Stimulated activated CD8-positive, alpha-beta memory T cell treated with anti-CD3 and anti-CD28 coated beads, Interleukin-4, amount 100 ng/mL, for 48 hours (primary cell): ENCODE measurements around the gene BACE1.

ENCODE experiments used
- DNase-seq: peaks from one replicate; pipeline ENCODE4 v3.0.0-alpha.2; 2020

The BACE1 gene

DNA sequence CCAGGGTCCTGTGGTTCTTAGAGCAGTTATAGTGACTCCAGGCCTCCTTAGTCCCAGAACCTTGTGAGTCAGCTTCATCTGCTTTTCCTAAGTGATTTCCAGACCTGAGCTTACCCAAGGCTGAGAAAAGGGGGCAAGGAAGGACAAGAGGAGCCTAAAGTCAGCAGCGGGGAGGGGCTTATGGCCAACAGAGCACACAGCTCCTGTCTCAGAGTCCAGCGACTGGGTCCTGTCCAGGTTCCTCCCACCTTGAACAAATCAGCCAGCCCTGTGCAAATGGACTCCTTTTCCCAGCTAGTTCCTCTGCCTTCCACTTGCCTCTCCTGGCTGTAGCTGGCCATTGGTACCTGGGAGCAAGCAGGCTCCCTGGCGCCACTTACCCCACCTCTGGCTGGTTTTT is 10.9 kb downstream of the BACE1 start:
- DNase-seq, result no peak

DNA sequence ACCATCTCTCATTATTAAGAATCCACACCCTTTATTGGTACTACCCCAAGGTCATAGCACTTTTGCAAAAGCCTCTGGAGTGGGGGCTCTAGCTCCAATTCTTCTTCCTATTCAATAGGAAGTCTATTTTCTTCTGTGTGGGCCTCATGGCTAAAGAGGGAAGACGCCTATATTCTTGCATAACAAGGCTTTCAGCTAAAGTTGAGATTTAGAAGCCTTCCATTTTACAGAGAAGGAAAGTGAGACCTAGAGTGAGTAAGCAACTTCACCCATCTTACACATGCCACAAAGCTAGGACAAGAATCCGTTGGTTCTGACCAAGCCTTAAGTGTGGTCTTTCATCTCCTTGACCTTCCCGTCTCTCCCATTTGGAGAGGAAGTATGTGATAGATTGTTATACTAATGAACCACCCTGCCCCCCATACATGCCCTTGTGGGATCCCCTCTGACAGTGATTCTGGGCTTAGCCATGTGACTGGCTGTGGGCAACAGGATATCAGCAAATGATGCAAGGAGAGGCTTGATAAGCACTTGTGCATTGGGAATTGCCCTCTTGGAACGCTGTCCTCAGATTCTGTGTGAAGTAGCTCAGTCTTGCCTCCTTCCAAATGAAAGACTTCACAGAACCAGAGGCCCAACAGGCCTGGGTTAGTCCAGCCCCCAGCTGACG is 12.3 kb downstream of the BACE1 start:
- no peak for DNase-seq

DNA sequence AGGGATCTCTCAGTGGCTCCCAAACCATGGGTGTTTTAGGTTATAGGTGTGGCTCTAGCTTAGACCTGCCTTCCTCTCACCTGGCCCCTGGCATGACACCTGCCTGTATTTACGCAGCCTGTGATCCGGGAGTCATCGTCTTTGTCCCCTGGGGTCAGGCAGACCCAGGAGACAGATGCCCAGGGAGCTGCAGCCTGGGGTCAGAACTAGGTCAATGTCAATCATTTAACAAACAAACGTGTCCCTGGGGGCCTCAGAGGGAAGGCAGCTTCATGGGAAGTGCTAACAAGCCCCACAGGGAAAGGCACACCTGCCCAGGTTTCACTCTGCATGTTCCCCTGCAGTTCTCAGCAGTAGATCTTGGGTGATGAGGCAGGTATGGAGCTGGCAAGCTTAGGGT is 13.0 kb downstream of the BACE1 start:
- no peak for DNase-seq

DNA sequence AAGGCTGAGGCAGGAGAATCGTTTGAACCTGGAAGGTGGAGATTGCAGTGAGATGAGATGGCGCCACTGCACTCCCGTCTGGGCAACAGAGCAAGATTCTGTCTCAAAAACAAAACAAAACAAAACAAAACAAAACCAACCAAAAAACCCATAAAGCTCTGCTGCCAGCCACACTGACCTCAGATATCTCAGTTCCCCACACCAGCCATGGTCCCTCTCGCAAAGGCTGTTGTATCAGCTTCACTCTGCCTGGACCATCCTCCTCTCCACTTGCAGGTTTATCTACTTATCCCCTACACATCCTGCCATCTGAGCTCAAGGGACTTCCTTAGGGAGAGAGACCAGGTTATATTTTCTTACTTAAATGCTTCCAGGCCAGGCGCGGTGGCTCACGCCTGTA is 13.8 kb downstream of the BACE1 start:
- no peak for DNase-seq

DNA sequence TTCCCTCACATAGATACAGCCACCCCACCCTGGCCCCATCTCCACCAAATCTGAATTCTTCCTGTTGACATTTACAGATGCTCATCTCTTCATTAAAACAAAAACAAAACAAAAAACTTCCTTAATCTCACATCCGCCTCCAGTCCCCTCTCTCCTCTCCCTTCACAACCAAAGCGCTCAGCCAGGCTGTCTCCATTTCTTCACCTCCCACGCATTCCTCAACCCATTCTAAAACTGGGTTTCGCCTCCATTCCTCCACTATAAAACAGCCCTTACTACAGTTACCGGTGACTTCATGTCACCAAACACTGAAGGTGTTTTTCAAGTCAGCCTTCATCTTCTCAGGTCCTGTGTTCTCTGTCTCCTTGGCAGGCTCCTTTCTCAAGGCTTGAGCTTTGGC is 15.3 kb downstream of the BACE1 start:
- DNase-seq, result no peak

DNA sequence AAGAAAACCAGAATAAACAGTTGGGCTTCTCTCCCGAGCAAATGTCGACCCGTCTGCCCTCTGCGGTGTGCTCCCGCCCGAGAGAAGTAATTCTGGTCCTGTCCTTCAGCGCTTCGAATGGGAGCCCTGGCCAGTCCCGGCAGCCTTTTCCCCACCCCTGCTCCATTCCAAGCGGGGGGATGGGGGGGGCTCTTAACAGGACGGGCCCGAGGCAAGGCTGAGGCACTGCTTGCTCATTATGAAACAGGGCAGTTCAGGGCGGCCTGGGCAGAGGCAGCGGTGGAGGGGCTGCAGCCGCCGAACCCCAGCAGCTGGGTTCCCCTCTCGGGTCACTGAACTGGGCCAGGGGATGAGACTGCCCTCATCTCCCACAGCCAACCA is 15.8 kb downstream of the BACE1 start:
- DNase-seq, result no peak

DNA sequence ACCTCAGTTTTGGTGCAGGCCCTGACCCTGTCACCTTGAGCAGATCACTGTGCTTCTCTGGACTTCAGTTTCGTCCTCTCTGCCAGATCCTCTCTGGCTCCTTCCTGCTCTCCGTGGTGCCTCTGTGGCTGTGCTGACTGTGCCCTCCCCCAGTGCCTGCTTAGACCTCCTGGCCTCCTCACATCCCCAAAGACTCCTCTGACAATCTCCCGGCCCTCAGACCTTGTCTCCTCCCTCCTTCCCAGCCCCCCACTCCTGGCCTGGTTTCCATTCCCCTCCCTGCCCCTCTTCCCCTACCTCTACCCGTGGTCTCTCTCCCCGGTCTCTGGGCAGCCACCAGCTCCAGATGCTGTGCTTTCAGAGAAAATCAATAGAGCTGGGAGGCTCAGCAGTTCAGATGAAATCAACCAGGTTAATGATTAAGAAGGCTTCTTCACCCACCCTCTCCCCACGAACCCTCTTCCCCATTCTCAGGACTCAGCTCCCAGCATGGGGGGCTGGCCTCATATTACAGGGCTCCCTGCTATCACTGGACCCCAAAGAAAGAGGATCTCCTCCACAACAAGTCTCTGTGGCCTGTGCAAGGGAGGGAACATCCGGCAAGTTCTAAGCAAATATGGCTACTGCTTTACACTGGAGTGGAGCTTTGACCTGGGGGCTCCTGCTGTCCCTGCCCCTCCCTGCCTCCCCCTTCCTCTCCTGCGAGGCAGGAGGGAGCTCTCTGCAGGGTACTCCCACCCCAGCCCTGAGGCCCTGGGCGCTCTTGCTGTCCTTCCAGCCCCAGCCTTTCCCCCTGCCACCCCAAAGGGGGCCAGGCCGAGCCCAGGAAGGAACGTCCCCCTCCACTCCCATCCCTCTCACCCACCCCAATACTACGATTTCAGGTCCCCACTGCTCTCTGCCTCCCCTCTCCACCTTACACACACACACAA is 16.4 kb downstream of the BACE1 start:
- no peak for DNase-seq

DNA sequence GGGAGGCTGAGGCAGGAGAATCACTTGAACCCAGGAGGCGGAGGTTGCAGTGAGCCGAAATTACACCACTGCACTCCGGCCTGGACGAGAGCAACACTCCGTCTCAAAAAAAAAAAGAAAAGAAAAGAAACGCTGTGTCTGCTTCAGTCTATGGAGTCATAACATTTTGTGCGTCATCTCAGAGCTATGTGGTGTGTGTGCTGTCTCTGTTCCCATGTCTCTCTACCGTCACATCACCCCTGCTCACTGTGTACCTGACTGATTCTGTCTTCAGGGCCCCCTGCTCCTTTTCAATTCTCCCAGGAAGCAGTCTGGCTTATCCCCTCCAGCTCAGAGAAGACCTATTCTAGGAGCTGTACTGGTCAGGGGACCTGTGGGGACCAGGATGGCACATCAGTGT is 17.9 kb downstream of the BACE1 start:
- DNase-seq, result no peak

DNA sequence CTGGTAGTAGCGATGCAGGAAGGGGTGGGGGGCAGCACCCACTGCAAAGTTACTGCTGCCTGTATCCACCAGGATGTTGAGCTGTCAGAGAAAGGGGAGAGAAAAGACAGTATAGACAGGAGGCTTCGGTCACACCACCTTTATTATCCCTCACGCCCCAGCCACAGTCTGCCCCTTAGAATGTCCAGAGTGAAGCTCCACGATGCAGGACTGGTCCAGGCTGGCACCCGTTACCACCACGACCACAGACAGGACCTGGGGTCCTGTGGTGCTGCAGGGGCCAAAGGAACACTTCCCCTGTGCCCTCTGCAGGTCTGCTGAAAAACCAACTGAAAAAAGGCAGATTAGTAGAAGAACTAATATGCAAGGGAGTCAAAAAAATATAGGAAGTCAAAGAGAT is 19.2 kb downstream of the BACE1 start:
- no peak for DNase-seq

DNA sequence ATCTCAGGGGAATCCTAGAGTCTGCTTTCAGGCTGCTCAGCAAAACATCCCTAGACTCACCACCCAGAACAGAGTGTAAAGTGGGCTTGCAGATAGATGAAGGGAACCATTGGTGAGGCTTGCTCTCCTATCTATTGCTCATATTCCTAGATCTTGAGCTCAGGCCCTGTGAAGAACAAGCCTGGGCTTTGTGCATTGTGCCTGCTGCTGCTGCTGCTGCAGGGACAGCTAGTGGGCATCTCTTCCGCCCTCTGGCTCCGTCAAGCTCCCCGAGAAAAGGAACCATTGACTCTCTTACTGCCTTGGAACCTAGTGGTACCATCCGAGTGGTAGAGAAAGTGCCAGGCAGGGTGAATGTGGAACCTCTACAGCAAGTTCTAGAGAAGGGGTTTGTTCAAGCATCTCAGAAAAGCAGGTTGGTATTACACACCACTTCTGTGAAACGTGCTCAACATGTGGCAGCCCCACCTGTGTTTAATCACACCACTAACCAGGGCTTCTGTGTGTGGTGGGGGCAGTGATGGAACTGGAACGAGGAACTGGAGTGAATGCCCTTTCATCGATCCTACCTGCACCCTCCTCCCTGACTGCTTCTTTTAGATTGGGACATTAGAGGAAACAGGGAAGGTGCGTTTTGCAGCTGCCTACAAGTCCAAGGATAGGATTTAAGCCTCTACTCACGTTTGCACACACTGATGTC is 20.5 kb downstream of the BACE1 start:
- DNase-seq, result no peak

DNA sequence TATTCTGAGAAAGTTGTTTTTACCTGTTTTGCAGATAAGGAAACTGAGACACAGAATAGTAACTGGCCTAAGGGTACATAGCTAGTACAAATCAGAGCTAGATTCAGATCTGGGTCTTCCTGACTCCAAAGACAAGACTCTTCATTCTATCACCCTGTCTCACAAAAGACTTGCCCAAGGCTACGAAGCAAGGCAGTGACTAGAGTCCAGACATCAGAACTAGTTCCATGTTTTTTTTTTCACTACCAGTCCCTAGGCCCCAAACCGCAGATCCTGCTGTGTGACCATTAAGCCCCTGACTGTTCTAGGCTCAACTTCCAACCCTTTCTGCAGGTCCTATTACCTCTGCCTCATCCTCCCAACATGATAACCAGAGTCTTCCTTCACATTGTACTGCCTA is 23.4 kb downstream of the BACE1 start:
- no peak for DNase-seq

DNA sequence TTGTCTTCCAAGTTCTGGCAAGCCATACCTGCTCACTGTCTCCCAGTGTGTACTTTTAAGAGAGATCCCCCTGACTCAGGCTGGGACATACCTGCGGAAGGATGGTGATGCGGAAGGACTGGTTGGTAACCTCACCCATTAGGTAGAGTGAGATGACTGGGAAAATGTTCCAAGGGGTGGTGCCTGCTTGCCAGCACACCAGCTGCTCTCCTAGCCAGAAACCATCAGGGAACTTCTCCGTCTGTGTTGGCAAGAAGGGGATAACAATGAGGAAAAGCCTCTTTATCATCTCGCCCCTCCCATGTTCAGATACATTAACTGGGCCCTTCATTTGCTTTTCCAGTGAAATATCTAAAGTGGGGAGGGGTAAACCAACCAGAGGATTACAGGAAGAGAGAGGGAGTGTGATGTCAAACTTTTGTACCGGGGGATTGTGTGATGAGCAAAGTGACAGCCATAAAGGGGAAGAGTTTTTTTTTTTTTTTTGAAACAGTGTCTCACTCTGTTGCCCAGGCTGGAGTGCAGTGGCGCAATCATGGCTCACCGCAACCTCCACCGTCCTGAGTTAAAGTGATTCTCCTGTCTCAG is 25.2 kb downstream of the BACE1 start, which contains the start of gene BACE1-AS:
Gene BACE1-AS, plus strand, starts transcription at position 538 of the 588 bp plus-strand sequence.
- DNase-seq, result no peak

DNA sequence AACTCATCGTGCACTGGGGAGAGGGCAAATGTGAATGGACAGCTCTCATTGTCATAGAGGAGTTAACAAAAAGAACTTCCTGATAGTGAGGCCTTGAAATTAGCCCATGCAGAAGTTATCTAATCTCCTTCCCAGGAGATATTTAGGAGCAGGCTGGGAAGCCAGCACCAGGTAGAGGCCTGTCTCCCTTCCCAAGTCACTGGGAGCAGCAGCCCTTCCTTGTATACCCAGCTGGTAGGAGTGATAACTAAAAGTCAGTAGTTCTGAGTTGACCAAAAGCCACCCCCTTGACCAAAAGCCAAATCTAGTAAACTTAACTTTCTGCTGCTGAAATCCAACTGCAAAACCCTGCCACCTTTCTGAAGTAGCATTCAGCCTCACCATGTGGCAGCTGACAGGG is 26.3 kb downstream of the BACE1 start:
- DNase-seq, result no peak

DNA sequence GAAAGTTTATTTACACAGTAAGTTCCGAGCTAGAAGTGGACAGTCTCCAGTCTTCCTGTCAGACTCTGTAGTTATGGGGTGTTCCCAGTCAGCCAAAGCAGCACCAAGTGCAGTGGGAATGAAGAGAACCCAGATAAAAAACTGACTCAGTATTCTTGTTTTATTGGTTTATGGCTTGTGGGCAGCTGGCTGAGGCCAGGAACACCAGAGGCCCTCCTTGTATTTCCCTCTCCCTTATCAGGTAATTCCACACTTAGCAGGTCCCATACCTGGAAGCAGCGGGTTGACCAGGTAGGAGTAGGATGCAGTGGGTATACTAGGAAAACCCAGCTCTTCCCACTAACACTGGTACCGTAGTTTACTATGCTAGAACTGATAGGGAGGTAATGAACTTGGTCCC is 28.4 kb downstream of the BACE1 start:
- no peak for DNase-seq

DNA sequence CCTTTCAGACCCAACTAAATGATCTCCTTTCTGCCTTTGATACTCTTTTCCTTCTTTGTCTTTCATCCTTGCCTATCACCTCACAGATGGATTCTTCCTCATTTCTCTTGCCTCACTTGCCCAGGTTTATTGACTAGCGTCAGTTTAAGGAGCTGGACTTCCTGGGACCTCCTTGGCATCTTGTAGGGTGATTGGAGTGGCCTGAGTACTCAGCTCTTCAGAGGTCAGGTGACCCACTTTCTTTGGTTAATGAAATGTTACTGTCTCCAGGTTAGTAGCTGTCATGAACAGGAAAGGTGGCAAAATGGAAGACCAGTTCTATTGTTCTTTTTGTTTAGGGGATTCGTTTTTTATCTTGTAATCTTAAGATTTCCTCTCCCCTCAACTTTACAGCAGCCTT is 29.5 kb downstream of the BACE1 start:
- no peak for DNase-seq

DNA sequence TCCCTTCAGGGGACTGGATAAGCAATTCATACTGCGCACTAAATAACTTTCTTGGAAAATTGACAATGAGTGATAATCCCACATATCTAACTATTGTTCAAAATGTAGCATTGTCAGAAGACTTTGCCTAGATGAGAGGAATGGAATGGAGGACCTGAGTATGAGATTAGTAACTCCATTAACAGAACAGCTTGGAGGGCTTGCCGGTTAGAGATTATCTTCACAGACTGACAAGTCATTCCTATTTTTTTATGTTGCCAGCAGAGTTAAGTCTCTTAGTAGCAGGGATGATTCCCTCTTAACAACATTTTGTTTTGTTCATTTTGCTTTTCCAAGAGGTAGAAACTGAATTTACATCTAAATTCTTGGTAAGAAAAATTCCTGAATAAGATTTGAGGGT is 32.0 kb downstream of the BACE1 start:
- no peak for DNase-seq

DNA sequence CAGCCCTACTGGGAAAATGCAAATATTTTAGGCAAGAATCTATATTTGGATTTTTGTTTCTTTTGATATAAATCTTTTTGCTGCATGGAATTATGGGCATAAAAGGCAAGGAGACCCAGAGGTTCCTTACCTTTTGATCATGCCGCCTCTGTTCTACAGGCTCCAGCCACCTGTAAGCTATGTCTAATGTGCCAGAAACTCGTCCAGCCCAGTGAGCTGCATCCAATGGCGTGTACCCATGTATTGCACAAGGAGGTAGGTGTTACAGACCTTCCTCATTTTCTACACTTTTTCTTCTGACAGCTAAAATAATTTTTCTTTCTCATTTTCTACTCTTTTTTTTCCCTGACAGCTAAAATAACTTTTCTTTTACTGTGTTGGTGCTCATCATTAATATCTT is 33.1 kb downstream of the BACE1 start:
- DNase-seq, result no peak

DNA sequence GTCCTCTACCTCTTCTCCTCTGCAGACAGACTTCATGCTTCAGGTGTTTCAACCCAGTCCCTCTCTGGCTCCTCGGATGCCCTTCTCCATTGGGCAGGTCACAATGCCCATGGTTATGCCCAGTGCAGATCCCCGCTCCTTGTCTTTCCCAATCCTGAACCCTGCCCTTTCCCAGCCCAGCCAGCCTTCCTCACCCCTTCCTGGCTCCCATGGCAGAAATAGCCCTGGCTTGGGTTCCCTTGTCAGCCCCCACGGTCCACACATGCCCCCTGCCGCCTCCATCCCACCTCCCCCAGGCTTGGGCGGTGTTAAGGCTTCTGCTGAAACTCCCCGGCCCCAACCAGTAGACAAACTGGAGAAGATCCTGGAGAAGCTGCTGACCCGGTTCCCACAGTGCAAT is 34.2 kb downstream of the BACE1 start:
- DNase-seq, result no peak

DNA sequence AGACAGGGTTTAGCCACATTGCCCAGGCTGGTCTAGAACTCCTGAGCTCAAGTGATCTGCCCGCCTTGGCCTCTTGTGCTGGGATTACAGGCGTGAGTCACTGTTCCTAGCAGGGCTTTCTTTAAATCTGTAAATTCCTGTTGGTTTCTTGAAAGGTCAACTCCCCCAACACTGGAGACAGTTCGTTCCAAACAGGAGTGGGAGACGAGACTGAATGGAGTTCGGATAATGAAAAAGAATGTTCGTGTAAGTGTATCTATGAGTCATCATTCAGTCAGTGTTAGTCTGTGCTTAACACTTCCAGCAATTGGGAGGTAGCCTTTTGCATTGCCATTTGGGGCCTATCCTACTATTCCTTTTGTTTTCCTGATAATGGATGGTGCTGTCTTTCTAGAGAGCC is 34.9 kb downstream of the BACE1 start:
- no peak for DNase-seq

DNA sequence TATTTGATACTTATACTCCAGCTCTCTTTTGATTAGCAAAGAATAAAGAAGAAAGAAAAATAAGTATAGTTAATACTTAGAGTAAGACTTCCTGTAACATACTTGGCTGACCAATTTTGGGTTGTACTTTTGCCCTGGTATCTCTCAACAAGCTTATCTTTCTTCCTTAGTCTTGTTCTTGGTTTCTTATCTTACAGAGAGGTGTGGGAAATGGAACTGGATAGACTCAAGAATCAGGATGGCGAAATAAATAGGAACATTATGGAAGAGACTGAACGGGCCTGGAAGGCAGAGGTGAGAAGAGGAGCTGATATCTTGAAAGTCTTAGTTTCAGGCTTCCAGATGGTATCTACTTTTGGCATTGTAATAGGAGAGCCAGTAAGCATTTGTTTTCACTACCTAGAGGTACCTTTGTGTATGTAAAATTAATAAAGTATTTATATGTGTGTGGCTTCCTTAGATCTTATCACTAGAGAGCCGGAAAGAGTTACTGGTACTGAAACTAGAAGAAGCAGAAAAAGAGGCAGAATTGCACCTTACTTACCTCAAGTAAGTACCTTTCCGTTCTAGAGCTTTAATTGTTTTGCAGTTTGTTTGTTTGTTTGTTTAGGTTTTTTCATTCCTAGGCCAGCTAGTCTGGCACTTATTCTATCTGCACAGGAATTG is 36.2 kb downstream of the BACE1 start:
- no peak for DNase-seq

DNA sequence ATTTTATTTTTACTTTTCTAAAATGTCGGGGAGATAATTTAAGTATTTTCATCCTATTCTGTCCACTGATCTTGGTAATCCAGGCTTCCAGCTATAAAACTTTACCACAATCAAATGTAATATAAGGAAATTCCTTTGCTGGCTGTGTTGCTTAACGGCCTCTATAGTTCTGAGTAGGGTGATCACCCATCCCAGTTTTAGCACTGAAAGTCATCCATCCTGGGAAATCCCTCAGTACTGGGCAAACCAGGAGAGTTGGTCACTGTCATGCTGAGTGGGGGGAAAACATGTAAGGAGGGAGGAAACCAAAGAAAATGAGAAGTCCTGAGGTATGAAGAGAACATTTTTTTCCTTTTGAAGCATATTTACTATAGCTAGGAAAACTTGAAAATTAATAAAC is 37.7 kb downstream of the BACE1 start:
- no peak for DNase-seq

DNA sequence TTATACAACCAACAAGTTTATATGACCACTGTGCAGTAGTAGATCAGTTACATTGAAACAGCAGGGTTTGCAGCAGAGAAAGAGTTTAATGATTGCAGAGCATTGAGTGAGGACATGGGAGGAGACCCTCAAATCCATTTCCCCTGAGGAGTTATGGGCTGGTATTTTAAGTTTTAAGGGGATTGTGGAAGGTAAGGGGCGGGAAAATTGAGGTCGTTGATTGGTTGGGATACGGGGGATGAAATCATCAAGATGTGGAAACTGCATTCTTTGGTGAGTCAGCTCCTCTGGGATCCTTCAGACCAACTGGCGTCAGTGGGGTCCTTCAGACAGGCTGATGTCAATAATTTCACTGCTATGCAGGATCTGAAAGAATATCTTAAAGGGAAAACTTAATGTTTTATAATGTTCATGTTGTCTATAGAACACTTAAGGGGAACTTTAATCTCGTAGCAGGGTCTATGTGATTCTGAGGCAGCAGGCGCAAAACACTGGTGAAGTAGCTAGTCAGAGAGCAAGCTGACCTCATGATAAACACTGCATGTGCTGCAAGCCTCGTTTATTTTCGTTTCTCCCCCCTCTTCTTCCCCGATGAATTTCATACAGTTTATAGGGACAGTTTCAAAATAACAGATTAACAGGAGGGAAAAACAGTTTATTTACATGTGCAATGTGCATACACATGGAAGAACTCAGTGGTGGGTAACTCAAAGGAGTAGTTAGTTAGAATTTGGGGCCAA is 42.3 kb downstream of the BACE1 start:
- no peak for DNase-seq
